GM23338 (cell line): ENCODE data around the gene PITHD1. TPM values are rescaled to one million over a fixed set of nuclear protein-coding genes. Genes with fewer than 3 reads are reported as not detected.

Source experiments
- ATAC-seq: fragments of 200-7000 bp; cut with Tn5 transposase; 3 replicates; pipeline ENCODE4 v1.9.1; 2020
- DNase-seq: peaks from one replicate; pipeline ENCODE4 v3.0.0-alpha.2; 2015; ENCODE audit warnings: low spot score
- H2AFZ ChIP-seq: fragments of 200-600 bp; sonication (generic); 2 replicates; pipeline ENCODE4 v1.8.0; 2016; ENCODE audit warnings: antibody characterized with exemption, mild to moderate bottlenecking, moderate library complexity
- H3F3A ChIP-seq: fragments of 200-600 bp; sonication (generic); replicated peaks from 2 replicates; pipeline ENCODE4 v1.8.0; 2017; ENCODE audit warnings: antibody characterized with exemption, mixed run types, low read depth
- H3K27ac ChIP-seq: fragments of 200-600 bp; sonication (generic); 2 replicates; pipeline ENCODE4 v1.6.1; 2016; ENCODE audit warnings: low read depth
- H3K27me3 ChIP-seq: fragments of 200-600 bp; sonication (generic); 2 replicates; pipeline ENCODE4 v1.8.0; 2016; ENCODE audit warnings: mild to moderate bottlenecking, mixed run types, moderate library complexity; ENCODE audit not compliant: insufficient read depth
- H3K36me3 ChIP-seq: fragments of 200-600 bp; sonication (generic); 2 replicates; pipeline ENCODE4 v1.8.0; 2016; ENCODE audit warnings: mild to moderate bottlenecking; ENCODE audit not compliant: insufficient read depth
- H3K4me1 ChIP-seq: fragments of 200-600 bp; sonication (generic); 2 replicates; pipeline ENCODE4 v1.8.0; 2016; ENCODE audit warnings: mild to moderate bottlenecking, moderate library complexity; ENCODE audit not compliant: insufficient read depth
- H3K4me2 ChIP-seq: fragments of 200-600 bp; sonication (generic); 2 replicates; pipeline ENCODE4 v1.7.1; 2017; ENCODE audit warnings: mixed run types
- H3K4me3 ChIP-seq: fragments of 200-600 bp; sonication (generic); 2 replicates; pipeline ENCODE4 v1.6.1; 2016; ENCODE audit warnings: mixed run types
- H3K79me2 ChIP-seq: fragments of 200-600 bp; sonication (generic); replicated peaks from 2 replicates; pipeline ENCODE4 v1.8.0; 2017; ENCODE audit warnings: mild to moderate bottlenecking; ENCODE audit not compliant: insufficient read depth
- H3K9me2 ChIP-seq: fragments of 200-600 bp; sonication (generic); 2 replicates; pipeline ENCODE4 v1.8.0; 2017; ENCODE audit not compliant: insufficient read depth
- H4K20me1 ChIP-seq: fragments of 200-600 bp; sonication (generic); replicated peaks from 2 replicates; pipeline ENCODE4 v1.8.0; 2017; ENCODE audit warnings: mild to moderate bottlenecking; ENCODE audit not compliant: insufficient read depth
- H3K27ac Mint-ChIP-seq: 2 replicates; pipeline ENCODE4 v1.8.0; 2020; ENCODE audit warnings: inconsistent platforms, mild to moderate bottlenecking, moderate library complexity, mixed read lengths
- H3K27me3 Mint-ChIP-seq: 3 replicates; pipeline ENCODE4 v1.8.0; 2022; ENCODE audit warnings: low read depth, mild to moderate bottlenecking, moderate library complexity, mixed read lengths, inconsistent platforms; ENCODE audit not compliant: insufficient read depth, poor library complexity
- H3K36me3 Mint-ChIP-seq: 3 replicates; pipeline ENCODE4 v1.8.0; 2021; ENCODE audit warnings: low read depth, mild to moderate bottlenecking, inconsistent platforms, moderate library complexity, mixed read lengths
- H3K4me1 Mint-ChIP-seq: 3 replicates; pipeline ENCODE4 v1.8.0; 2020; ENCODE audit warnings: mild to moderate bottlenecking, inconsistent platforms, mixed read lengths
- H3K4me3 Mint-ChIP-seq: 3 replicates; pipeline ENCODE4 v1.8.0; 2021; ENCODE audit warnings: moderate library complexity, mild to moderate bottlenecking, inconsistent platforms, mixed read lengths
- H3K9me3 Mint-ChIP-seq: 3 replicates; pipeline ENCODE4 v1.8.0; 2020; ENCODE audit warnings: moderate library complexity, mild to moderate bottlenecking, inconsistent platforms, mixed read lengths
- CREB1 ChIP-seq: fragments of 250-450 bp; sonication (Bioruptor Pico); IDR thresholded peaks from 2 replicates; pipeline ENCODE4 v1.5.0; 2020; ENCODE audit warnings: low read depth, mild to moderate bottlenecking, moderate library complexity
- CTCF ChIP-seq, 2 experiments: fragments of 200-600 bp in 1 of 2; sonication (generic) in 1 of 2; conservative IDR thresholded peaks; 2 replicates each; pipeline versions ENCODE4 v1.5.1 to v1.6.1; 2016 to 2017; ENCODE audit warnings: antibody characterized with exemption in 2 of 2, low read depth in 2 of 2, mild to moderate bottlenecking in 2 of 2, moderate library complexity in 1 of 2
- EZH2 ChIP-seq: fragments of 200-600 bp; sonication (generic); IDR thresholded peaks from one replicate; pipeline ENCODE4 v1.8.0; 2017; ENCODE audit warnings: antibody characterized with exemption, mild to moderate bottlenecking, low read depth; ENCODE audit not compliant: unreplicated experiment
- EZH2phosphoT487 ChIP-seq: fragments of 200-600 bp; sonication (generic); IDR thresholded peaks from one replicate; pipeline ENCODE4 v1.8.1; 2018; ENCODE audit warnings: antibody characterized with exemption; ENCODE audit not compliant: unreplicated experiment
- JUNB ChIP-seq: IDR thresholded peaks from one replicate; pipeline ENCODE4 v1.6.1; 2016; ENCODE audit warnings: antibody characterized with exemption; ENCODE audit not compliant: unreplicated experiment
- NANOG ChIP-seq: IDR thresholded peaks from 2 replicates; pipeline ENCODE4 v1.6.1; 2016; ENCODE audit warnings: antibody characterized with exemption, borderline replicate concordance
- POLR2AphosphoS5 ChIP-seq: IDR thresholded peaks from 2 replicates; pipeline ENCODE4 v1.6.1; 2016; ENCODE audit warnings: antibody characterized with exemption, low read depth
- STAT1 ChIP-seq: IDR thresholded peaks from one replicate; pipeline ENCODE4 v1.6.1; 2016; ENCODE audit warnings: antibody characterized with exemption; ENCODE audit not compliant: unreplicated experiment
- ZNF114 ChIP-seq: fragments of 250-450 bp; sonication (Bioruptor Pico); IDR thresholded peaks from 2 replicates; pipeline ENCODE4 v1.5.0; 2020; ENCODE audit warnings: mild to moderate bottlenecking, moderate library complexity
- ZNF331 ChIP-seq: fragments of 250-450 bp; sonication (Bioruptor Pico); IDR thresholded peaks from 2 replicates; pipeline ENCODE4 v1.5.0; 2020; ENCODE audit warnings: low read depth, mild to moderate bottlenecking, moderate library complexity
- polyA plus RNA-seq: library from polyadenylated mRNA; unstranded; fragments of >200 nt; fragmentation: Nextera tagmentation; extraction: Ambion mirVana; gene quantifications from 2 replicates; pipeline ENCODE4 v1.2.1, GENCODE V29; 2016
- total RNA-seq: library from RNA; depleted of rRNA; stranded (reverse); fragments of >200 nt; shearing (Covaris generic); gene quantifications from 2 replicates; pipeline ENCODE4 v1.2.3, GENCODE V29; 2014
- TF ChIP-seq, protein P1 (sequence below): IDR thresholded peaks from 2 replicates; pipeline ENCODE4 v1.6.1; 2016; ENCODE audit warnings: antibody characterized with exemption
- TF ChIP-seq, protein P2 (sequence below): fragments of 250-450 bp; sonication (Bioruptor Pico); IDR thresholded peaks from 2 replicates; pipeline ENCODE4 v1.5.0; 2020; ENCODE audit warnings: mild to moderate bottlenecking, moderate library complexity
- TF ChIP-seq, protein P3 (sequence below): IDR thresholded peaks from one replicate; pipeline ENCODE4 v1.6.1; 2018; ENCODE audit warnings: antibody characterized with exemption; ENCODE audit not compliant: unreplicated experiment

PITHD1 gene
- total and polyA plus RNA-seq, 2 experiments from 2014 or later = 52.9 to 99.0 TPM

- Histone ChIP-seq H3K27ac (no peak overlapping the region), H3K4me3 (no peak overlapping the region), H4K20me1 (no peaks in the 10 kb centered on the region), H3F3A (0 out of 2 replicates have a peak, but pooled peaks cover 5% of the 10 kb centered on the region), H3K27me3 (peaks cover 14% of the 10 kb centered on the region), H3K4me1 (0 out of 2 replicates have a peak, but pooled peaks cover 3% of the 10 kb centered on the region), H3K79me2 (no peaks in the 10 kb centered on the region), H2AFZ (no peak overlapping the region), H3K9me2 (no peaks in the 10 kb centered on the region), H3K4me2 (no peak overlapping the region), H3K36me3 (no peaks in the 10 kb centered on the region)
- Mint-ChIP-seq H3K27ac (no peak overlapping the region), H3K9me3 (no peaks in the 10 kb centered on the region), H3K36me3 (no peaks in the 10 kb centered on the region), H3K4me1 (no peaks in the 10 kb centered on the region), H3K4me3 (no peak overlapping the region), H3K27me3 (peaks cover 16% of the 10 kb centered on the region)
- TF ChIP-seq EZH2phosphoT487 (no peak), STAT1 (no peak), NANOG (no peak), ZNF331 (CRISPR knock-in tag) (no peak), JUNB (no peak), EZH2 (no peak), CTCF (conservative IDR thresholded peaks at IDR 0.05; ENCODE audit: low read depth in 2 of 2) (no peak), CREB1 (CRISPR knock-in tag) (no peak), POLR2AphosphoS5 (no peak), ZNF114 (no peak)
- TF ChIP-seq, protein P1, sequence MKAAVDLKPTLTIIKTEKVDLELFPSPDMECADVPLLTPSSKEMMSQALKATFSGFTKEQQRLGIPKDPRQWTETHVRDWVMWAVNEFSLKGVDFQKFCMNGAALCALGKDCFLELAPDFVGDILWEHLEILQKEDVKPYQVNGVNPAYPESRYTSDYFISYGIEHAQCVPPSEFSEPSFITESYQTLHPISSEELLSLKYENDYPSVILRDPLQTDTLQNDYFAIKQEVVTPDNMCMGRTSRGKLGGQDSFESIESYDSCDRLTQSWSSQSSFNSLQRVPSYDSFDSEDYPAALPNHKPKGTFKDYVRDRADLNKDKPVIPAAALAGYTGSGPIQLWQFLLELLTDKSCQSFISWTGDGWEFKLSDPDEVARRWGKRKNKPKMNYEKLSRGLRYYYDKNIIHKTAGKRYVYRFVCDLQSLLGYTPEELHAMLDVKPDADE = no peak
- TF ChIP-seq, protein P2, sequence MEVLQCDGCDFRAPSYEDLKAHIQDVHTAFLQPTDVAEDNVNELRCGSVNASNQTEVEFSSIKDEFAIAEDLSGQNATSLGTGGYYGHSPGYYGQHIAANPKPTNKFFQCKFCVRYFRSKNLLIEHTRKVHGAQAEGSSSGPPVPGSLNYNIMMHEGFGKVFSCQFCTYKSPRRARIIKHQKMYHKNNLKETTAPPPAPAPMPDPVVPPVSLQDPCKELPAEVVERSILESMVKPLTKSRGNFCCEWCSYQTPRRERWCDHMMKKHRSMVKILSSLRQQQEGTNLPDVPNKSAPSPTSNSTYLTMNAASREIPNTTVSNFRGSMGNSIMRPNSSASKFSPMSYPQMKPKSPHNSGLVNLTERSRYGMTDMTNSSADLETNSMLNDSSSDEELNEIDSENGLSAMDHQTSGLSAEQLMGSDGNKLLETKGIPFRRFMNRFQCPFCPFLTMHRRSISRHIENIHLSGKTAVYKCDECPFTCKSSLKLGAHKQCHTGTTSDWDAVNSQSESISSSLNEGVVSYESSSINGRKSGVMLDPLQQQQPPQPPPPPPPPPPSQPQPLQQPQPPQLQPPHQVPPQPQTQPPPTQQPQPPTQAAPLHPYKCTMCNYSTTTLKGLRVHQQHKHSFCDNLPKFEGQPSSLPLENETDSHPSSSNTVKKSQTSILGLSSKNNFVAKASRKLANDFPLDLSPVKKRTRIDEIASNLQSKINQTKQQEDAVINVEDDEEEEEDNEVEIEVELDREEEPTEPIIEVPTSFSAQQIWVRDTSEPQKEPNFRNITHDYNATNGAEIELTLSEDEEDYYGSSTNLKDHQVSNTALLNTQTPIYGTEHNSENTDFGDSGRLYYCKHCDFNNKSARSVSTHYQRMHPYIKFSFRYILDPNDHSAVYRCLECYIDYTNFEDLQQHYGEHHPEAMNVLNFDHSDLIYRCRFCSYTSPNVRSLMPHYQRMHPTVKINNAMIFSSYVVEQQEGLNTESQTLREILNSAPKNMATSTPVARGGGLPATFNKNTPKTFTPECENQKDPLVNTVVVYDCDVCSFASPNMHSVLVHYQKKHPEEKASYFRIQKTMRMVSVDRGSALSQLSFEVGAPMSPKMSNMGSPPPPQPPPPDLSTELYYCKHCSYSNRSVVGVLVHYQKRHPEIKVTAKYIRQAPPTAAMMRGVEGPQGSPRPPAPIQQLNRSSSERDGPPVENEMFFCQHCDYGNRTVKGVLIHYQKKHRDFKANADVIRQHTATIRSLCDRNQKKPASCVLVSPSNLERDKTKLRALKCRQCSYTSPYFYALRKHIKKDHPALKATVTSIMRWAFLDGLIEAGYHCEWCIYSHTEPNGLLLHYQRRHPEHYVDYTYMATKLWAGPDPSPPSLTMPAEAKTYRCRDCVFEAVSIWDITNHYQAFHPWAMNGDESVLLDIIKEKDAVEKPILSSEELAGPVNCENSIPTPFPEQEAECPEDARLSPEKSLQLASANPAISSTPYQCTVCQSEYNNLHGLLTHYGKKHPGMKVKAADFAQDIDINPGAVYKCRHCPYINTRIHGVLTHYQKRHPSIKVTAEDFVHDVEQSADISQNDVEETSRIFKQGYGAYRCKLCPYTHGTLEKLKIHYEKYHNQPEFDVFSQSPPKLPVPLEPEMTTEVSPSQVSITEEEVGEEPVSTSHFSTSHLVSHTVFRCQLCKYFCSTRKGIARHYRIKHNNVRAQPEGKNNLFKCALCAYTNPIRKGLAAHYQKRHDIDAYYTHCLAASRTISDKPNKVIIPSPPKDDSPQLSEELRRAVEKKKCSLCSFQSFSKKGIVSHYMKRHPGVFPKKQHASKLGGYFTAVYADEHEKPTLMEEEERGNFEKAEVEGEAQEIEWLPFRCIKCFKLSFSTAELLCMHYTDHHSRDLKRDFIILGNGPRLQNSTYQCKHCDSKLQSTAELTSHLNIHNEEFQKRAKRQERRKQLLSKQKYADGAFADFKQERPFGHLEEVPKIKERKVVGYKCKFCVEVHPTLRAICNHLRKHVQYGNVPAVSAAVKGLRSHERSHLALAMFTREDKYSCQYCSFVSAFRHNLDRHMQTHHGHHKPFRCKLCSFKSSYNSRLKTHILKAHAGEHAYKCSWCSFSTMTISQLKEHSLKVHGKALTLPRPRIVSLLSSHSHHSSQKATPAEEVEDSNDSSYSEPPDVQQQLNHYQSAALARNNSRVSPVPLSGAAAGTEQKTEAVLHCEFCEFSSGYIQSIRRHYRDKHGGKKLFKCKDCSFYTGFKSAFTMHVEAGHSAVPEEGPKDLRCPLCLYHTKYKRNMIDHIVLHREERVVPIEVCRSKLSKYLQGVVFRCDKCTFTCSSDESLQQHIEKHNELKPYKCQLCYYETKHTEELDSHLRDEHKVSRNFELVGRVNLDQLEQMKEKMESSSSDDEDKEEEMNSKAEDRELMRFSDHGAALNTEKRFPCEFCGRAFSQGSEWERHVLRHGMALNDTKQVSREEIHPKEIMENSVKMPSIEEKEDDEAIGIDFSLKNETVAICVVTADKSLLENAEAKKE (CRISPR knock-in tag) = no peak
- TF ChIP-seq, protein P3, sequence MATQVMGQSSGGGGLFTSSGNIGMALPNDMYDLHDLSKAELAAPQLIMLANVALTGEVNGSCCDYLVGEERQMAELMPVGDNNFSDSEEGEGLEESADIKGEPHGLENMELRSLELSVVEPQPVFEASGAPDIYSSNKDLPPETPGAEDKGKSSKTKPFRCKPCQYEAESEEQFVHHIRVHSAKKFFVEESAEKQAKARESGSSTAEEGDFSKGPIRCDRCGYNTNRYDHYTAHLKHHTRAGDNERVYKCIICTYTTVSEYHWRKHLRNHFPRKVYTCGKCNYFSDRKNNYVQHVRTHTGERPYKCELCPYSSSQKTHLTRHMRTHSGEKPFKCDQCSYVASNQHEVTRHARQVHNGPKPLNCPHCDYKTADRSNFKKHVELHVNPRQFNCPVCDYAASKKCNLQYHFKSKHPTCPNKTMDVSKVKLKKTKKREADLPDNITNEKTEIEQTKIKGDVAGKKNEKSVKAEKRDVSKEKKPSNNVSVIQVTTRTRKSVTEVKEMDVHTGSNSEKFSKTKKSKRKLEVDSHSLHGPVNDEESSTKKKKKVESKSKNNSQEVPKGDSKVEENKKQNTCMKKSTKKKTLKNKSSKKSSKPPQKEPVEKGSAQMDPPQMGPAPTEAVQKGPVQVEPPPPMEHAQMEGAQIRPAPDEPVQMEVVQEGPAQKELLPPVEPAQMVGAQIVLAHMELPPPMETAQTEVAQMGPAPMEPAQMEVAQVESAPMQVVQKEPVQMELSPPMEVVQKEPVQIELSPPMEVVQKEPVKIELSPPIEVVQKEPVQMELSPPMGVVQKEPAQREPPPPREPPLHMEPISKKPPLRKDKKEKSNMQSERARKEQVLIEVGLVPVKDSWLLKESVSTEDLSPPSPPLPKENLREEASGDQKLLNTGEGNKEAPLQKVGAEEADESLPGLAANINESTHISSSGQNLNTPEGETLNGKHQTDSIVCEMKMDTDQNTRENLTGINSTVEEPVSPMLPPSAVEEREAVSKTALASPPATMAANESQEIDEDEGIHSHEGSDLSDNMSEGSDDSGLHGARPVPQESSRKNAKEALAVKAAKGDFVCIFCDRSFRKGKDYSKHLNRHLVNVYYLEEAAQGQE = no peak
- DNase-seq (no peak), ATAC-seq (no peak)
Observed at GRCh38 chr1:23805025-23805424, 26.8 kb downstream of the PITHD1 start.
